ENCODE data around the gene PITPNM1. TPM values are rescaled to one million over a fixed set of nuclear protein-coding genes. Genes with fewer than 3 reads are reported as not detected.

The PITPNM1 gene
- total and polyA plus RNA-seq, 2 of the 13 experiments (the other 11 are each of a cell fraction or from before 2014, with no cell fraction given), result 8.2 to 8.5 TPM

GRCh38 chr11:67504950-67505581 lies at the start of gene PITPNM1 (continued):
- TF ChIP-seq HNF1A (IDR thresholded peaks at IDR 0.05; ENCODE audit: low read depth) (no peak), HNF1A (CRISPR knock-in tag; IDR thresholded peaks at IDR 0.05; ENCODE audit: borderline replicate concordance) (no peak), ELK4 (CRISPR knock-in tag; IDR thresholded peaks at IDR 0.05; ENCODE audit: borderline replicate concordance) (no peak), RERE (CRISPR knock-in tag; IDR thresholded peaks at IDR 0.05; ENCODE audit: low read depth) (no peak), NFE2L1 (CRISPR knock-in tag; IDR thresholded peaks at IDR 0.05; ENCODE audit: borderline replicate concordance) (no peak), SOX6 (IDR thresholded peaks at IDR 0.05) (no peak), SOX6 (CRISPR knock-in tag; IDR thresholded peaks at IDR 0.05) (no peak), ZBTB8A (CRISPR knock-in tag; IDR thresholded peaks at IDR 0.05; ENCODE audit: borderline replicate concordance, low read depth) (no peak), NFYC (CRISPR knock-in tag; IDR thresholded peaks at IDR 0.05) (no peak), CEBPG (CRISPR knock-in tag; IDR thresholded peaks at IDR 0.05) (no peak), TBX3 (IDR thresholded peaks at IDR 0.05; ENCODE audit: borderline replicate concordance) (no peak), HNRNPK (IDR thresholded peaks at IDR 0.05; ENCODE audit: low read depth, low read length, poor library complexity, severe bottlenecking) (no peak), MAFF (IDR thresholded peaks at IDR 0.05; ENCODE audit: low read depth, low read length) (no peak), GABPA (IDR thresholded peaks at IDR 0.05; ENCODE audit: low read depth, low read length) (no peak), GABPA (CRISPR knock-in tag; IDR thresholded peaks at IDR 0.05; ENCODE audit: low read depth) (no peak), ATF4 (CRISPR knock-in tag; IDR thresholded peaks at IDR 0.05) (no peak), NFIC (IDR thresholded peaks at IDR 0.05; ENCODE audit: low read length) (no peak), NONO (IDR thresholded peaks at IDR 0.05) (no peak), NONO (CRISPR knock-in tag; conservative IDR thresholded peaks at IDR 0.05) (no peak), ZNF337 (CRISPR knock-in tag; IDR thresholded peaks at IDR 0.05; ENCODE audit: borderline replicate concordance, low read depth) (no peak)

All from HepG2 (cell line).